ENCODE data around the gene IQSEC3.
"Not testable (repeated sequence)": the region's sequence is repeated elsewhere in the genome, so short reads cannot be mapped to it uniquely, and the experiment has no call there.

GRCh38 chr12:49149-49548 is 17.4 kb upstream of the IQSEC3 start:
- TF ChIP-seq CTCF, POLR2AphosphoS5, POLR2A, EP300 (IDR thresholded peaks at IDR 0.05): not testable (repeated sequence)

Measured in upper lobe of left lung (tissue), 4 donors.